GM23338 (cell line): ENCODE results near the gene CDKAL1. TPM values are rescaled to one million over a fixed set of nuclear protein-coding genes. Genes with fewer than 3 reads are reported as not detected.

Experiments used
- ATAC-seq: fragments of 200-7000 bp; cut with Tn5 transposase; 3 replicates; pipeline ENCODE4 v1.9.1; 2020
- DNase-seq: peaks from one replicate; pipeline ENCODE4 v3.0.0-alpha.2; 2015; ENCODE audit warnings: low spot score
- H2AFZ ChIP-seq: fragments of 200-600 bp; sonication (generic); 2 replicates; pipeline ENCODE4 v1.8.0; 2016; ENCODE audit warnings: antibody characterized with exemption, mild to moderate bottlenecking, moderate library complexity
- H3F3A ChIP-seq: fragments of 200-600 bp; sonication (generic); replicated peaks from 2 replicates; pipeline ENCODE4 v1.8.0; 2017; ENCODE audit warnings: antibody characterized with exemption, mixed run types, low read depth
- H3K27ac ChIP-seq: fragments of 200-600 bp; sonication (generic); 2 replicates; pipeline ENCODE4 v1.6.1; 2016; ENCODE audit warnings: low read depth
- H3K27me3 ChIP-seq: fragments of 200-600 bp; sonication (generic); 2 replicates; pipeline ENCODE4 v1.8.0; 2016; ENCODE audit warnings: mild to moderate bottlenecking, mixed run types, moderate library complexity; ENCODE audit not compliant: insufficient read depth
- H3K36me3 ChIP-seq: fragments of 200-600 bp; sonication (generic); 2 replicates; pipeline ENCODE4 v1.8.0; 2016; ENCODE audit warnings: mild to moderate bottlenecking; ENCODE audit not compliant: insufficient read depth
- H3K4me1 ChIP-seq: fragments of 200-600 bp; sonication (generic); 2 replicates; pipeline ENCODE4 v1.8.0; 2016; ENCODE audit warnings: mild to moderate bottlenecking, moderate library complexity; ENCODE audit not compliant: insufficient read depth
- H3K4me2 ChIP-seq: fragments of 200-600 bp; sonication (generic); 2 replicates; pipeline ENCODE4 v1.7.1; 2017; ENCODE audit warnings: mixed run types
- H3K4me3 ChIP-seq: fragments of 200-600 bp; sonication (generic); 2 replicates; pipeline ENCODE4 v1.6.1; 2016; ENCODE audit warnings: mixed run types
- H3K79me2 ChIP-seq: fragments of 200-600 bp; sonication (generic); replicated peaks from 2 replicates; pipeline ENCODE4 v1.8.0; 2017; ENCODE audit warnings: mild to moderate bottlenecking; ENCODE audit not compliant: insufficient read depth
- H3K9me2 ChIP-seq: fragments of 200-600 bp; sonication (generic); 2 replicates; pipeline ENCODE4 v1.8.0; 2017; ENCODE audit not compliant: insufficient read depth
- H4K20me1 ChIP-seq: fragments of 200-600 bp; sonication (generic); replicated peaks from 2 replicates; pipeline ENCODE4 v1.8.0; 2017; ENCODE audit warnings: mild to moderate bottlenecking; ENCODE audit not compliant: insufficient read depth
- H3K27ac Mint-ChIP-seq: 2 replicates; pipeline ENCODE4 v1.8.0; 2020; ENCODE audit warnings: inconsistent platforms, mild to moderate bottlenecking, moderate library complexity, mixed read lengths
- H3K27me3 Mint-ChIP-seq: 3 replicates; pipeline ENCODE4 v1.8.0; 2022; ENCODE audit warnings: low read depth, mild to moderate bottlenecking, moderate library complexity, mixed read lengths, inconsistent platforms; ENCODE audit not compliant: insufficient read depth, poor library complexity
- H3K36me3 Mint-ChIP-seq: 3 replicates; pipeline ENCODE4 v1.8.0; 2021; ENCODE audit warnings: low read depth, mild to moderate bottlenecking, inconsistent platforms, moderate library complexity, mixed read lengths
- H3K4me1 Mint-ChIP-seq: 3 replicates; pipeline ENCODE4 v1.8.0; 2020; ENCODE audit warnings: mild to moderate bottlenecking, inconsistent platforms, mixed read lengths
- H3K4me3 Mint-ChIP-seq: 3 replicates; pipeline ENCODE4 v1.8.0; 2021; ENCODE audit warnings: moderate library complexity, mild to moderate bottlenecking, inconsistent platforms, mixed read lengths
- H3K9me3 Mint-ChIP-seq: 3 replicates; pipeline ENCODE4 v1.8.0; 2020; ENCODE audit warnings: moderate library complexity, mild to moderate bottlenecking, inconsistent platforms, mixed read lengths
- CTCF ChIP-seq, 2 experiments: fragments of 200-600 bp in 1 of 2; sonication (generic) in 1 of 2; conservative IDR thresholded peaks; 2 replicates each; pipeline versions ENCODE4 v1.5.1 to v1.6.1; 2016 to 2017; ENCODE audit warnings: antibody characterized with exemption in 2 of 2, low read depth in 2 of 2, mild to moderate bottlenecking in 2 of 2, moderate library complexity in 1 of 2
- ETS1 ChIP-seq: IDR thresholded peaks from 2 replicates; pipeline ENCODE4 v1.6.1; 2016; ENCODE audit warnings: antibody characterized with exemption
- EZH2 ChIP-seq: fragments of 200-600 bp; sonication (generic); IDR thresholded peaks from one replicate; pipeline ENCODE4 v1.8.0; 2017; ENCODE audit warnings: antibody characterized with exemption, mild to moderate bottlenecking, low read depth; ENCODE audit not compliant: unreplicated experiment
- EZH2phosphoT487 ChIP-seq: fragments of 200-600 bp; sonication (generic); IDR thresholded peaks from one replicate; pipeline ENCODE4 v1.8.1; 2018; ENCODE audit warnings: antibody characterized with exemption; ENCODE audit not compliant: unreplicated experiment
- STAT1 ChIP-seq: IDR thresholded peaks from one replicate; pipeline ENCODE4 v1.6.1; 2016; ENCODE audit warnings: antibody characterized with exemption; ENCODE audit not compliant: unreplicated experiment
- ZNF114 ChIP-seq: fragments of 250-450 bp; sonication (Bioruptor Pico); IDR thresholded peaks from 2 replicates; pipeline ENCODE4 v1.5.0; 2020; ENCODE audit warnings: mild to moderate bottlenecking, moderate library complexity
- ZNF331 ChIP-seq: fragments of 250-450 bp; sonication (Bioruptor Pico); IDR thresholded peaks from 2 replicates; pipeline ENCODE4 v1.5.0; 2020; ENCODE audit warnings: low read depth, mild to moderate bottlenecking, moderate library complexity
- ZNF462 ChIP-seq: fragments of 250-450 bp; sonication (Bioruptor Pico); IDR thresholded peaks from 2 replicates; pipeline ENCODE4 v1.5.0; 2020; ENCODE audit warnings: mild to moderate bottlenecking, moderate library complexity
- polyA plus RNA-seq: library from polyadenylated mRNA; unstranded; fragments of >200 nt; fragmentation: Nextera tagmentation; extraction: Ambion mirVana; gene quantifications from 2 replicates; pipeline ENCODE4 v1.2.1, GENCODE V29; 2016
- total RNA-seq: library from RNA; depleted of rRNA; stranded (reverse); fragments of >200 nt; shearing (Covaris generic); gene quantifications from 2 replicates; pipeline ENCODE4 v1.2.3, GENCODE V29; 2014

Gene CDKAL1
- total and polyA plus RNA-seq, 2 experiments from 2014 or later, result 17.8 to 35.0 TPM

GRCh38 chr6:20793174-20793573 is 258.9 kb downstream of the CDKAL1 start:
- Mint-ChIP-seq H3K27ac (no peak overlapping the region), H3K27me3 (no peaks in the 10 kb centered on the region), H3K4me3 (no peak overlapping the region), H3K36me3 (peaks cover 10% of the 10 kb centered on the region; the same call in 1 of the 3 replicates), H3K4me1 (peaks cover 19% of the 10 kb centered on the region), H3K9me3 (no peaks in the 10 kb centered on the region; the same call in 2 of the 3 replicates)
- TF ChIP-seq EZH2 (no peak), ZNF462 (CRISPR knock-in tag) (no peak), EZH2phosphoT487 (no peak), ETS1 (no peak), CTCF (conservative IDR thresholded peaks at IDR 0.05; ENCODE audit: low read depth in 2 of 2) (no peak), STAT1 (no peak), ZNF331 (CRISPR knock-in tag) (no peak), ZNF114 (no peak)
- no peaks in the 10 kb centered on the region for H3K27me3 ChIP-seq
- H3K4me3 ChIP-seq, result no peak overlapping the region
- peaks cover 3% of the 10 kb centered on the region; the same call in 1 of the 2 replicates for H3K4me1 ChIP-seq
- ATAC-seq (no peak), DNase-seq (no peak)
- H3F3A ChIP-seq, result no peaks in the 10 kb centered on the region
- no peaks in the 10 kb centered on the region for H3K36me3 ChIP-seq
- H3K9me2 ChIP-seq, result no peaks in the 10 kb centered on the region
- no peak overlapping the region for H2AFZ ChIP-seq
- H4K20me1 ChIP-seq, result no peaks in the 10 kb centered on the region
- H3K4me2 ChIP-seq, result no peak overlapping the region
- H3K79me2 ChIP-seq, result no peaks in the 10 kb centered on the region
- H3K27ac ChIP-seq, result no peak overlapping the region
